KMS-11 (cell line): ENCODE results near the gene KAZN.

Source experiments
- H2AFZ ChIP-seq: fragments of 200-600 bp; sonication (generic); 2 replicates; pipeline ENCODE4 v1.6.1; 2016; ENCODE audit warnings: antibody characterized with exemption, mixed run types, low read depth
- H3K27ac ChIP-seq: fragments of 200-600 bp; sonication (generic); 2 replicates; pipeline ENCODE4 v1.6.1; 2016; ENCODE audit warnings: mild to moderate bottlenecking, mixed run types
- H3K27me3 ChIP-seq: fragments of 200-600 bp; sonication (generic); 2 replicates; pipeline ENCODE4 v1.6.1; 2017; ENCODE audit warnings: mild to moderate bottlenecking, low read depth, mixed run types, moderate library complexity; ENCODE audit not compliant: insufficient read depth
- H3K36me3 ChIP-seq: fragments of 200-600 bp; sonication (generic); 2 replicates; pipeline ENCODE4 v1.6.1; 2017; ENCODE audit warnings: mild to moderate bottlenecking, mixed run types; ENCODE audit not compliant: insufficient read depth
- H3K4me1 ChIP-seq: fragments of 200-600 bp; sonication (generic); 2 replicates; pipeline ENCODE4 v1.6.1; 2016; ENCODE audit warnings: mild to moderate bottlenecking, low read depth, mixed run types; ENCODE audit not compliant: poor library complexity, severe bottlenecking
- H3K4me2 ChIP-seq: fragments of 200-600 bp; sonication (generic); 2 replicates; pipeline ENCODE4 v1.7.0; 2016; ENCODE audit warnings: mild to moderate bottlenecking, mixed run types
- H3K4me3 ChIP-seq: fragments of 200-600 bp; sonication (generic); IDR thresholded peaks from 2 replicates; pipeline ENCODE4 v1.6.1; 2017; ENCODE audit warnings: low read depth, low read length, mixed read lengths; ENCODE audit not compliant: insufficient read depth
- H3K79me2 ChIP-seq: fragments of 200-600 bp; sonication (generic); 2 replicates; pipeline ENCODE4 v1.6.1; 2016; ENCODE audit warnings: low read depth, mixed run types; ENCODE audit not compliant: insufficient read depth
- H3K9ac ChIP-seq: fragments of 200-600 bp; sonication (generic); 2 replicates; pipeline ENCODE4 v1.6.1; 2016; ENCODE audit warnings: mild to moderate bottlenecking, mixed run types
- H4K20me1 ChIP-seq: fragments of 200-600 bp; sonication (generic); 2 replicates; pipeline ENCODE4 v1.6.1; 2016; ENCODE audit warnings: mild to moderate bottlenecking, mixed run types; ENCODE audit not compliant: insufficient read depth
- CTCF ChIP-seq: fragments of 200-600 bp; sonication (generic); conservative IDR thresholded peaks from 2 replicates; pipeline ENCODE4 v1.6.1; 2017; ENCODE audit warnings: low read depth, mild to moderate bottlenecking, antibody characterized with exemption, low read length, moderate library complexity, mixed read lengths

KAZN gene

GRCh38 chr1:14625996-14626395 is 27.5 kb downstream of the KAZN start:
- Histone ChIP-seq H3K4me2 (no peak overlapping the region), H3K4me1 (no peaks in the 10 kb centered on the region), H2AFZ (no peak overlapping the region), H3K27ac (no peak overlapping the region), H4K20me1 (no peaks in the 10 kb centered on the region), H3K36me3 (no peaks in the 10 kb centered on the region), H3K9ac (no peak overlapping the region), H3K4me3 (no peak overlapping the region), H3K79me2 (no peaks in the 10 kb centered on the region), H3K27me3 (peaks cover 4% of the 10 kb centered on the region; the same call in 1 of the 2 replicates)
- TF ChIP-seq CTCF = no peak

GRCh38 chr1:14626869-14627607 is 28.6 kb downstream of the KAZN start:
- Histone ChIP-seq H3K27me3 (peaks cover 4% of the 10 kb centered on the region), H3K9ac (no peak overlapping the region), H2AFZ (no peak overlapping the region), H3K4me2 (no peak overlapping the region), H4K20me1 (no peaks in the 10 kb centered on the region), H3K4me1 (no peaks in the 10 kb centered on the region), H3K27ac (no peak overlapping the region), H3K79me2 (no peaks in the 10 kb centered on the region), H3K36me3 (no peaks in the 10 kb centered on the region), H3K4me3 (no peak overlapping the region)
- TF ChIP-seq CTCF = no peak

GRCh38 chr1:14627608-14628489 is 29.4 kb downstream of the KAZN start:
- H3K4me3 ChIP-seq = no peak overlapping the region
- no peak overlapping the region for H3K27ac ChIP-seq
- H2AFZ ChIP-seq = no peak overlapping the region
- no peak overlapping the region for H3K9ac ChIP-seq
- H3K36me3 ChIP-seq = no peaks in the 10 kb centered on the region
- H4K20me1 ChIP-seq = no peaks in the 10 kb centered on the region
- H3K79me2 ChIP-seq = no peaks in the 10 kb centered on the region
- H3K27me3 ChIP-seq = peaks cover 4% of the 10 kb centered on the region
- no peaks in the 10 kb centered on the region for H3K4me1 ChIP-seq
- TF ChIP-seq CTCF = no peak
- H3K4me2 ChIP-seq = no peak overlapping the region

- no peaks in the 10 kb centered on the region for H3K79me2 ChIP-seq
- no peaks in the 10 kb centered on the region for H3K4me1 ChIP-seq
- H3K27ac ChIP-seq = no peak overlapping the region
- H2AFZ ChIP-seq = no peak overlapping the region
- H3K4me3 ChIP-seq = no peak overlapping the region
- H3K9ac ChIP-seq = no peak overlapping the region
- no peaks in the 10 kb centered on the region for H3K36me3 ChIP-seq
- H3K4me2 ChIP-seq = no peak overlapping the region
- no peak for TF ChIP-seq CTCF
- H4K20me1 ChIP-seq = no peaks in the 10 kb centered on the region
- H3K27me3 ChIP-seq = peaks cover 4% of the 10 kb centered on the region
Observed at GRCh38 chr1:14629363-14630014, 31.0 kb downstream of the KAZN start.
